Mesenteric fat pad (tissue), 1 donor: ENCODE measurements around the gene ALPG. TPM values are rescaled to one million over a fixed set of nuclear protein-coding genes. Genes with fewer than 3 reads are reported as not detected.

Experiments
- DNase-seq: peaks from one replicate; pipeline ENCODE4 v3.0.0-alpha.2; 2020; ENCODE audit warnings: low spot score
- long read RNA-seq: library from polyadenylated mRNA; unstranded; transcript quantifications from one replicate; pipeline ENCODE4 v2.0.0, GENCODE V29; 2020
- total RNA-seq: library from RNA; stranded (reverse); fragmentation: NEBNext Ultra II Directional; extraction: Animal tissue kit (Norgen Biotek cat#: 25700); gene quantifications from one replicate; pipeline ENCODE4 v1.2.1, GENCODE V29; 2021
- donor health status: DM: yes; HTN: yes; CAD: no.

ALPG gene
- total RNA-seq: not detected
- long read RNA-seq: 0 reads

- DNase-seq: peak; percentile 81
Observed at GRCh38 chr2:232406556-232407310, at the start of gene ALPG. Gene ALPG, plus strand, starts transcription at chr2:232406844. Its CDS starts 51 bp downstream, at chr2:232406895.

- no peak for DNase-seq
Observed at GRCh38 chr2:232361646-232362045, 45.0 kb upstream of the ALPG start.

DNA sequence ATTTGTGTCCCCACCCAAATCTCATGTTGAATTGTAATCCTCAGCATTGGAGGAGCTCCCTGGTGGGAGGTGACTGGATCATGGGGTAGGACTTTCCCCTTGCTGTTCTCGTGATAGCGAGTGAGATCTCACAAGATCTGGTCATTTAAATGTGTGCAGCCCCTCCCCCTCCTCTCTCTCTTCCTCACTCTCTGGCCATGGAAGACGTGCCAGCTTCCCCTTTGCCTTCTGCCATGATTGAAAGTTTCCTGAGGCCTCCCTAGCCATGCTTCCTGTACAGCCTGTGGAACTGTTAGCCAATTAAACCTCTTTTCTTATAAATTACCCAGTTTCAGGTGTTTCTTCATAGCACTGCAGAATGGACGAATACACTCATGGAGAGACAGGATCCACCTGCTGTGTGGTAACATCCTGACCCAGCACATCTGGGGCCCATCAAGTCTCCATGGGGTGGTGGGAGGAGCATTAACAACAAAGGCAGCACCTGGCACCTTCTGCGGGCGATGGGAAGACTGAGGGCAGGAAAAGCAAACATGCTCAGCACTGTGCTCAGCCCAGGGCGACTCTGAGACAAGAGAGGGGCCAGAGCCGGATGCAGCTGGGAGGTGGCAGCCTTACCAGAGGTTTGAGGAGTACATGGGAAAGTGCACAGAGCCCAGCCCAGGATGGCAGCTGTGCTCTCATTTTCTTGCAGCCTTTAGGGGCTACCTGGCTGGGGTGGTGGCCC is 44.3 kb upstream of the ALPG start:
- peak; percentile 79 for DNase-seq

- DNase-seq: peak; percentile 62
Observed at GRCh38 chr2:232363064-232363783, 43.4 kb upstream of the ALPG start.

DNA sequence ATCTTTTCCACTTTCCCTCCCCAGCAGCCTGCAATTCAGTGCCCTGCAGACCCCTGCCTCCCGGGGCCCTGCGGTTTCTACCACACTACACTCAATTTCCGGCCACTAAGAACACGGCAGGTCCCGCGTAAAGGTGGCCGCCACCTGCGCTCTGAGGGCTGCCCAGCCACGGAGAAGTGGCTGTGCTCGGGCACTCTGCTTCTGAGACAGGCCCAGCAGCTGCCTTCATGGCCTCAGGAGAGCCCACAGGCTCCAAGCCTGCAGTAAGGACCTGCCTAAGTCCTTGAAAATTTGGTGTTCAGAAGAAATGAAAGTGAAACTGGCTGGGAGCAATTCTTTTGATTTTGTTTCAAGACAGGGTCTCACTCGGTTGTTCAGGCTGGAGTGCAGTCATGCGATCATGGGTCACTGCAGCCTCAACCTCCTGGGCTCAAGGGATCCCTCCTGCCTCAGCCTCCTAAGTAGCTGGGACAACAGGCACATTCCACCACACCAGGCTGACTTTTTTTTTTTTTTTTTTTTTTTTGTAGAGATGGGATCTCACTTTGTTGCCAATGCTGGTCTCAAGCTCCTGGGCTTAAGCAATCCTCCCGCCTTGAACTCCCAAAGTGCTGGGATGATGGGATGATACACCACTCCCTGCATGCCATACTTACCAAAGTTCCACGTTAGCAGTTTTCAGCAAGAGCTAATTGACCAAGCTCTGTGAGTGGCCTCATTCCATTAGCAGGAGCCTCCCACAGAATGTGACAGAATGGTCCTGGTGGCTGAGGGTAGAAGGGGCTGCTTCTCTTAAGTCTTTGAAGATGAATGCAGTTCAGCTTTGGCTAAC is 42.6 kb upstream of the ALPG start:
- peak; percentile 53 for DNase-seq

DNA sequence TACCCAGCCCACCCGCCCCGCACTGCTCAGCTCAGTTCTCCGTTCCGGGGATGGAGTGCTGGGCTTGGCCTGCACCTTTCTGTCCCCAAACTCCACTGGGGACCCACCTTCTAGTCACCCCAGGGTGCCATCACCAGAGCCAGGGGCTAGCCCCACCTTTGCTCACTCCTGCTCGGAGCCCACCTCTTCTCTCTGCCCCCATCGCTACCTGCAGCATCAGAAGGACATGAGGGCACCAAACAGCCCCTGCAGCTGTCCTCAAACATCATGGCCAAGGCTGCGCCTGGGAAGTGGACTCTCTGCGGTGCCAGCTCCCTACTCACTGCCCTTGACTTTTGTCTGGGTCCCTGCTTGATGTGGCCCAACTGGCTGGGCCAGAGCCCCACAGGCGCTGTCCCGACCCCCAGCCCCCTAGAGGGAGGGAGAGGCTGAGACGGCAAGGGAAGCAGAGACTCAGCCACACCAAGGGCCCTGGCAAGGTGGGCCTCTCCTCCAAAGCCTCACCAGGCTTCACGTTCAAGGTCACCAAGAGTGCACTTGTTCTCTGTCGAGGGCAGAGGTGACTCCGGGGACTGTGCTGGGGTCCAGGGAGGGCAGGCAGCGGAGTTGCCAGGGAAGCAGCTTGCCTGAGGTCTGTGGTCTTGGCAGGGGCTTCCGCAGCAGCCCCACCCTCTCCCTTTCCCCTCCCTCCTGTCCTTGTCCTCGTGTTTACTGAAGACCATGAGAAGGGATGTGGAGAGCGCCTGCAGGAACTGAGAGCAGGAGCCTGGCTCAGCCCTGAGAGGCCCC is 41.6 kb upstream of the ALPG start:
- peak; percentile 84 for DNase-seq

GRCh38 chr2:232365621-232366321 is 40.9 kb upstream of the ALPG start:
- DNase-seq: peak; percentile 71

- DNase-seq: peak; percentile 79
Observed at GRCh38 chr2:232366461-232366860, 40.2 kb upstream of the ALPG start.

GRCh38 chr2:232367016-232367415 is 39.6 kb upstream of the ALPG start:
- peak; percentile 45 for DNase-seq

- DNase-seq: peak; percentile 68
Observed at GRCh38 chr2:232367591-232368233, 38.9 kb upstream of the ALPG start.

DNA sequence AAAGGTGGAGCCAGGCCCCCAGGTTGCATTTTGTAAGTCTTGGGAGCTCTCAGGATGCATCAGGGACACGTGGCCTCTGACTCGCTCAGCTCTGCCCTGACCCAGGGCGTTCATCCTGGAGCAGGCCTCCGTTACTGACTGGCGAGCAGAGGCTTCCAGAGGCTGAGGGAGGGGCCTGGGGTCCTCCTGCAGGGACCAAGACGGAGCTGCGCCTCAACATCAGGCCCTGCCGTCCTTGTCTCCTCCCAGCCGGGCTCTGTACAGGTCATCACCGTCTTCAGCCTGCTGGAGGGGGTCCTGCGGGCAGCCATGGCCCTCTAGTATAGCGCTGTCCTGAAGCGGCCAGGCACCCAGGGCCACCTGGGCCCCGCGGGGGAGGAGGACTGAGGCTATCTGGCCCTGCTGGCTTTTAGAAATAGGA is 38.3 kb upstream of the ALPG start:
- peak; percentile 65 for DNase-seq

DNA sequence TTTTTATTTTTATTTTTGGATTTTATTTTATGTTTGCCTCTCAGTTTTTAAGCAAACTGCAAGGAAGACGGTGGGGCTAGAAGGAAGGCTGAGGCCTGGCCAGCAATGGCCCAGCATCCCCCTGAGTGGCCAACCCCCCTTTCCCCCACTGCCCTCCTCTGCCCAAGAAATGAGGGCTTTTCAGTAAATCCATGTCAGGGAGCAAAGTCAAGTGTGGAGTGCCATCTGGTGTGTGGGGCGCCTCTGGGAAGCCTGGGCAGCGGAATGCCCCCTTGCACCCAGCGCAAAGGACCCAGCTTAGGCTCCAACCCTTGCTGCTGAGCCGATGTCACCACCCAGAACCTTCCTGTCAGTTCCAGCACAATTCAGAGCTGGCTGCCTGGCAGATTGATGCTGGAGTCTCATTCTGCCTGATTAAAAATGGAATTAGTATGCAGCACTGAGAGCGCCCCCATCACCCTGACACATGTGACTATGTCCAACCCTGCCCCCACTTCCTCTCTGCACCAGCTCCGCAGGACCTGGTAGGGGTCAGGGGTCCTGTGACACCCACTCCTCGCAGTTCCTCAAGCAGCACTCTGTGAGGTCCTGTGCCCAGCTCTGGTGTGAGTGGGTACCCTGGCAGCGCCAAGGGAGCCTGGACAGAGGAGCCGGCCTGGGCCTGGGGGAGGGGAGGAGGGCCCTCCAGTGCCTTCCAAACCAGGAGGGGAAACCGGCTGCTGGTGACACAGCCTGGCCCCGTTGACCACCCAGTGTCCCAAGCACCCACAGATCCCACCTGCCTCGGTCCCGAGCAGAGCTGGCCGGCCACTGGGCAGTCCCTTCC is 37.3 kb upstream of the ALPG start:
- peak; percentile 65 for DNase-seq

DNA sequence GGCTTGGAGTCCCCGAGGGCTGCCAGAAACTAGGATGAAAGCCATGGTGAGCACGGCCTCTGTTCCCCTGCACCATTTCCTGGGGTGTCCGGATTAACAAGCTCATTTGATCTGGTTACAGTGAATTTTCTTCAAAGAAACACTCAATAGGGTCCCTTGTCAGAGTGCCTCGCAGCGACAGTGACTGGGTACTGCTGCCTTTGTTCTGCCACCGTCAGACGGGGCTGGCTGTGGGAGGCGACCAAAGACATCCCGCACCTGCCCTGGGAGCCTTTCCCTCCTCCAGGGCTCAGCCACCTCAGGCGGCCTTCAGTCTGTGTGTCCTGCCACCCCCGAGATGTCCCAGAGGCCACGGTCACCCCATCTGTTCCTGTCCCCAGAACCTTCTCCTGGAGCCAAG is 36.6 kb upstream of the ALPG start:
- peak; percentile 55 for DNase-seq

DNA sequence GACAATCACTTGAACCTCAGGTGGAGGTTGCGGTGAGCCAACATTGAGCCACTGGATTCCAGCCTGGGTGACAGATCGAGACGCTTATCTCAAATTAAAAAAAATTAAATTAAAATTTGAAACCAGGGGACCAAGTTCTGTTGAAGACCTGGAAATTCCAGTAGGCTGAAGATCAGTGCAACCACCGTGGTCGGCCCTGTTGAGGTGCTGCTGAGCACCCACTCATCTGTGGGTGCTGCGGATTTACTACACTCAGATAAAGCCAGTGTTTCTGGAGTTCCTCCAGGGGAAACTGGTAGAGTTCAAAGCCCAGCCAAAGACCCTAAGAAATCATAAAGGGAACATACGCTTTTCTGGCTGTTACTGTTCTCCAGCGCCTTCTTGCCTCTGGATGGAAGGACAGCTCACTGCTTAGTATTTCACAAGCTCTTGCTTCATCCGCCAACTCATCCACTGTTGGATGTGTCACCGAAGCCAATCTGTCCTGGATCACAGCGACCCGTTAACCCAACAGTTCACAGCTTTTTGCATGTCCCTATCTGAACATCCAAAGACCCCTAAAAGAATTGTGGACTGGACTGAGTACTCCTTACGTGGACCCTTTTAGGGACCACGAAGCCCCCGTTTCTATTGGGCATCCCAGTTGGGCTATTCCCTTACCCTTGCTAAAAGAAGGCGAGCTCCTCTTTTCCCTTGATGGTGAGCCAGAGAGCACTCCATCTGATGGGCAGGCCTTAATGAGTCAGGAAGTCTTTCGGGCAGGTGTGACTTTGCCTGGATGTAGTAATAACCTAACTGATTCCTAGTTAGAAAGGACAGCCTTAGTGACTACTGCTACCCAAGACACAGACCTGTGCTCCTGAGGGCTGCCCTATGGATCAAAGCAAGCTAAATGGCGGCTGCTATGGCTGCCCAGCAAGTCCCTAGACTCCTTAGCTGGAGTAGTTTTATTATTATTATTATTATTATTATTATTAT is 34.1 kb upstream of the ALPG start:
- DNase-seq: peak; percentile 67

- no peak for DNase-seq
Observed at GRCh38 chr2:232374356-232374755, 32.3 kb upstream of the ALPG start.

DNA sequence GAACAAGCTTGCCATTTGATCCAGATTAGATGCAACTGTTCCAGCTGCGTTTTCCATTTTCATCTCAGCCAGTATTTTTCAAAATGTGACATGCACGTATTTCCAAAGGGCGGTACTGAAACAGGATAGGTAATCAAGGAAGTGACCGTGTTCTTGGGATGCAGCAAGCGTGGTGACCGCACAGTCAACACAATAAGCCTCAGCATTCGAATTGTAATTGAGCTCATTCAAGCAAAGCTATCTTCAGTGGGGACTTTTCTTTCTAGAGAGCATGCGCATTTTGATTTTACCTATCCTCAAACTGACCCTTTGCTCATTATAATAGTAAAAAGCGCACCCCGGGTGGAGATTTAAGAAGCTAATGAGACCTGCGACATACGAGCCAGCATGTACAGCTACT is 31.5 kb upstream of the ALPG start:
- peak; percentile 28 for DNase-seq

DNA sequence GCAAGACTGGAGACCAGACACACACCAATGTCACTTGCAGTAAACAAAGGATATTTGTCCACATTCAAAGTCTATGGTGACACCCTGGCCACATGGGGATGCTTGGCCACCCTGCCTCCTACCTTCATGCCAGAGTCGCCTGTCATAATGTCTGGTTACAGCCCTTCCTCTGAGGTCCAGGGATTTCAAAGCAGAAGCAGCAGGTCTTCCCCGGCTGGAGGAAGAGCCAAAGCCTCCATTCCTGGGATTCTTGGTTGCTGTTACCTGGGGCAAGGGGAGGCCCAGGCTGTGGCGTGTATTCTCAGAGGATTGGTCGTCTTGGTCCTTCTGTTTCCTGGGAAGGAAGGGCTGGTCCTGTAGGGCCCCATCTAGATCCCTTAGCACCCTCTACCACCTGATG is 30.4 kb upstream of the ALPG start:
- DNase-seq: peak; percentile 45
